ENCODE results near the gene CNGA4. TPM values are rescaled to one million over a fixed set of nuclear protein-coding genes. Genes with fewer than 3 reads are reported as not detected.

The CNGA4 gene
- total RNA-seq, 1 experiment from 2014 or later: 0.27 TPM

DNA sequence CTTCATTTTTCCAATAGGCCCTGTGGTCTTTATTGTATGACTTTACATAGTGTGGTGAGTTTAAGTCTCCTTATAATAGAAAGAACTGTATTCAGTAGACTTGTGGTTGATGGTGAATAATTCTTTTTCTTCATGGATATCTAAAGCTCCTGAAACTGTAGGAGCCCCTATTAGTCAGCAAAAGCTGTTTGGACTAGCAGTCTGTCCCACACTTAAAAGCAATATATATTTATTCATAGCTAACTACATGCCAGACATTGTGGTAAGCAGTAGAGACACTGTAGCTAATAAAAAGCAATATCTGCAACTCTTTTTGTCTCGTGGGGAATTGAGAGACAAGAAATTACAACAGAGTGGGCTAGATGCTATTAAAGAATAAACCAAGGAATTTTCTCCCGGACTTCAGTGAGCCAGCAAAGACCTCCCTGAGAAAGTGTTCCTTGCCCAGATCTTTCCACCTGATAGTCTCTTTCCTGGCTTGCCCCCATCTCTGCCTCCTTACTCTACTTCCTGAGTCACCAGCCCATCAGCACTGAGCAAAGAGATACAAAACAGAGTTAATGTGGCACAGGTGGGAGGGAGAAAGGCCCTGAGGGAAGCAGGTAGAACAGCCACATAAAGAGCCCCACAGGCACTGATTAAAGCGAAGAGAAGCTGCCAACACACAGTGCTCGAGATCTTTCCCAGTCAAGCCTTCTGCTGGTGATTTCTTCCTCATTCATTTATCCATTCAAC is 41.3 kb upstream of the CNGA4 start:
- no peak overlapping the region for H3K4me2 ChIP-seq (ENCODE audit: low read length)
- RAD21 ChIA-PET (ENCODE audit: low non-redundant PET in 1 of 2, low total read pairs in 2 of 2, uncharacterized antibody in 2 of 2, unreplicated experiment in 2 of 2): no interaction called here
- BruUV-seq (replicated peaks): no TSS peak
- CTCF ChIA-PET: no interaction called here
- H3K27ac ChIP-seq (ENCODE audit: low read depth, low read length): no peak overlapping the region
- H3K9me3 ChIP-seq (ENCODE audit: control insufficient read depth in 1 of 2, insufficient read depth in 1 of 2, low read depth in 1 of 2, low read length in 2 of 2): no peaks in the 10 kb centered on the region
- POLR2A ChIA-PET: no interaction called here
- no peaks in the 10 kb centered on the region for H3K79me2 ChIP-seq (ENCODE audit: insufficient read depth, low read length)
- ATAC-seq (no peak), DNase-seq (ENCODE audit: low read depth, low spot score) (no peak)
- peaks cover 43% of the 10 kb centered on the region for H3K27me3 ChIP-seq (ENCODE audit: insufficient read depth, low read length)
- TF ChIP-seq RAD21 (IDR thresholded peaks at IDR 0.05; ENCODE audit: low read depth): no peak
- no peak for TF ChIP-seq TCF7L2 (IDR thresholded peaks at IDR 0.05; ENCODE audit: borderline replicate concordance, extremely low read depth, insufficient read depth, insufficient read length)
- TF ChIP-seq FOSL1 (IDR thresholded peaks at IDR 0.05; ENCODE audit: low read depth): no peak
- no peak for TF ChIP-seq POLR2AphosphoS5 (IDR thresholded peaks at IDR 0.05; ENCODE audit: low read depth, low read length)
- TF ChIP-seq ZNF274 (IDR thresholded peaks at IDR 0.05; ENCODE audit: low read depth, low read length): no peak
- H3K4me1 ChIP-seq (ENCODE audit: control insufficient read depth in 1 of 2, insufficient read depth in 2 of 2, low read length in 2 of 2): no peaks in the 10 kb centered on the region
- H3K36me3 ChIP-seq (ENCODE audit: control insufficient read depth in 1 of 2, insufficient read depth in 2 of 2, low read length in 2 of 2): no peaks in the 10 kb centered on the region
- no peak overlapping the region for H3K4me3 ChIP-seq (replicated peaks in 1 of 2; ENCODE audit: low read depth in 1 of 2, low read length in 2 of 2)
- intact Hi-C loops (cut with micrococcal nuclease): no loop called here
- H3K9me2 ChIP-seq (ENCODE audit: insufficient read depth): no peaks in the 10 kb centered on the region
- H3K9ac ChIP-seq (ENCODE audit: low read length): no peak overlapping the region
- no peak overlapping the region for H2AFZ ChIP-seq (ENCODE audit: low read depth, low read length, poor library complexity, severe bottlenecking)
- no peaks in the 10 kb centered on the region for H4K20me1 ChIP-seq (ENCODE audit: insufficient read depth)

DNA sequence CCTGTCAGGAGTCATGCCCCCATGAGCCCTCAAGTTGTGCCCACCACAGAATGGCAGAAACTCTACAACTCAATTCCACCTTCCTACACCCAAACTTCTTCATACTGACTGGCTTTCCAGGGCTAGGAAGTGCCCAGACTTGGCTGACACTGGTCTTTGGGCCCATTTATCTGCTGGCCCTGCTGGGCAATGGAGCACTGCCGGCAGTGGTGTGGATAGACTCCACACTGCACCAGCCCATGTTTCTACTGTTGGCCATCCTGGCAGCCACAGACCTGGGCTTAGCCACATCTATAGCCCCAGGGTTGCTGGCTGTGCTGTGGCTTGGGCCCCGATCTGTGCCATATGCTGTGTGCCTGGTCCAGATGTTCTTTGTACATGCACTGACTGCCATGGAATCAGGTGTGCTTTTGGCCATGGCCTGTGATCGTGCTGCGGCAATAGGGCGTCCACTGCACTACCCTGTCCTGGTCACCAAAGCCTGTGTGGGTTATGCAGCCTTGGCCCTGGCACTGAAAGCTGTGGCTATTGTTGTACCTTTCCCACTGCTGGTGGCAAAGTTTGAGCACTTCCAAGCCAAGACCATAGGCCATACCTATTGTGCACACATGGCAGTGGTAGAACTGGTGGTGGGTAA is 39.6 kb upstream of the CNGA4 start, which contains the start of gene OR52W1:
Gene OR52W1 (plus strand): TSS at position 51 of the 637 bp plus-strand sequence. CDS start 0 bp downstream, at position 51.
- no peaks in the 10 kb centered on the region for H3K9me2 ChIP-seq (ENCODE audit: insufficient read depth)
- DNase-seq (ENCODE audit: low read depth, low spot score) (no peak), ATAC-seq (no peak)
- H3K4me3 ChIP-seq (replicated peaks in 1 of 2; ENCODE audit: low read depth in 1 of 2, low read length in 2 of 2): no peak within 1 kb of the TSS
- intact Hi-C loops (cut with micrococcal nuclease): no loop called here
- CTCF ChIA-PET: no interaction called here
- POLR2A ChIA-PET: no interaction called here
- no peaks in the 10 kb centered on the region for H3K79me2 ChIP-seq (ENCODE audit: insufficient read depth, low read length)
- no peak for TF ChIP-seq SIN3A (IDR thresholded peaks at IDR 0.05; ENCODE audit: low read depth)
- TF ChIP-seq EGR1 (IDR thresholded peaks at IDR 0.05; ENCODE audit: low read depth): no peak
- TF ChIP-seq, protein P1, sequence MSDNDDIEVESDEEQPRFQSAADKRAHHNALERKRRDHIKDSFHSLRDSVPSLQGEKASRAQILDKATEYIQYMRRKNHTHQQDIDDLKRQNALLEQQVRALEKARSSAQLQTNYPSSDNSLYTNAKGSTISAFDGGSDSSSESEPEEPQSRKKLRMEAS (IDR thresholded peaks at IDR 0.05): no peak
- H3K4me1 ChIP-seq (ENCODE audit: control insufficient read depth in 1 of 2, insufficient read depth in 2 of 2, low read length in 2 of 2): no peaks in the 10 kb centered on the region
- RAD21 ChIA-PET (ENCODE audit: low non-redundant PET in 1 of 2, low total read pairs in 2 of 2, uncharacterized antibody in 2 of 2, unreplicated experiment in 2 of 2): no interaction called here
- no peaks in the 10 kb centered on the region for H3K36me3 ChIP-seq (ENCODE audit: control insufficient read depth in 1 of 2, insufficient read depth in 2 of 2, low read length in 2 of 2)
- H3K9me3 ChIP-seq (ENCODE audit: control insufficient read depth in 1 of 2, insufficient read depth in 1 of 2, low read depth in 1 of 2, low read length in 2 of 2): no peaks in the 10 kb centered on the region
- H3K4me2 ChIP-seq (ENCODE audit: low read length): no peak within 1 kb of the TSS
- no peak within 1 kb of the TSS for H3K27ac ChIP-seq (ENCODE audit: low read depth, low read length)
- H3K27me3 ChIP-seq (ENCODE audit: insufficient read depth, low read length): peaks cover 32% of the 10 kb centered on the region
- H3K9ac ChIP-seq (ENCODE audit: low read length): no peak within 1 kb of the TSS
- no TSS peak for BruUV-seq (replicated peaks)
- H4K20me1 ChIP-seq (ENCODE audit: insufficient read depth): no peaks in the 10 kb centered on the region
- H2AFZ ChIP-seq (ENCODE audit: low read depth, low read length, poor library complexity, severe bottlenecking): no peak within 1 kb of the TSS

Measured in HCT116 (cell line).